ENCODE measurements around the gene EIF4E. TPM values are rescaled to one million over a fixed set of nuclear protein-coding genes. Genes with fewer than 3 reads are reported as not detected.
"Not testable (repeated sequence)": the region's sequence is repeated elsewhere in the genome, so short reads cannot be mapped to it uniquely, and the experiment has no call there.

The EIF4E gene
- total and polyA plus RNA-seq, 2 experiments from 2014 or later, result 122 to 124 TPM

DNA sequence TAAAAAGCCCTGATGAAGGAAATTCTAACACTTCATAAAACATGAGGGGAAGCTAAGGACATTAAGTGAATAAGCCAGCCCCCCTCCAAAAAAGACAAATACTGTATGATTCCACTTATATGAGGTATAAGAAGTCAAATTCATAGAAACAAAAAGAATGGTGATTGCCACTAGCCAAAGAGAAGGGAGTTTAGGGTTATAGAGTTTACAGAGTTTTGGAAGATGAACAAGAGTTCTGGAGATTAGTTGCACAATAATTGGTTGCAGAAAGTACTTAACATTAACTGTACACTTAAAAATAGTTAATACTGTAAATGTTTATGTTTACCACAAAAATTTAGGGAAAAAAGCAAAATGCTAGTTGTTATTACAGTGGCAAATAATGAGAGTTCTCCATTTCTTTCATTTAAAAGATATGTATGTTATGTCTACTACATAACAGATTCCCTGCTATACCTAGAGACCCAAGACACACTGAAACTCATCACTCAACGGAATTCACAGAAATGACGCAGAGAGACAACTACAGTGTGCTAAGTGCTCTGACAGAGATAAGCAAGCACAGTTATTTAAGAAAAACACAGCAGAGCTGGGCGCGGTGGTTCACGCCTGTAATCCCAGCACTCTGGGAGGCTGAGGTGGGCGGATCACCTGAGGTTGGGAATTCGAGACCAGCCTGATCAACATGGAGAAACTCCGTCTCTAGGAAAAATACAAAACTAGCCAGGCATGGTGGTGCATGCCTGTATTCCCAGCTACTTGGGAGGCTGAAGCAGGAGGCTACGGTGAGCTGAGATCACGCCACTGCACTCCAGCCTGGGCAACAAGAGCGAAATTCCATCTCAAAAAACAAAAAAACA, 37.2 kb downstream of the EIF4E start:
- Histone ChIP-seq H3K27ac (no peak overlapping the region), H3K36me3 (replicated peaks; ENCODE audit: insufficient read depth, low read depth) (no peaks in the 10 kb centered on the region), H3K4me1 (ENCODE audit: insufficient read depth) (no peaks in the 10 kb centered on the region), H4K20me1 (ENCODE audit: insufficient read depth, poor library complexity, severe bottlenecking) (peaks cover 4% of the 10 kb centered on the region), H3K4me2 (no peak overlapping the region), H2AFZ (no peak overlapping the region), H3K9me2 (replicated peaks; ENCODE audit: insufficient read depth) (no peaks in the 10 kb centered on the region), H3K9me3 (ENCODE audit: low read depth) (no peaks in the 10 kb centered on the region), H3K27me3 (no peaks in the 10 kb centered on the region), H3K79me2 (peaks cover 51% of the 10 kb centered on the region), H3K4me3 (no peak overlapping the region)
- 97% methylated on average over 11 of the region's 11 CpGs for WGBS (ENCODE audit: low lambda C conversion rate, missing lambda C conversion rate)
- TF ChIP-seq, protein P1, sequence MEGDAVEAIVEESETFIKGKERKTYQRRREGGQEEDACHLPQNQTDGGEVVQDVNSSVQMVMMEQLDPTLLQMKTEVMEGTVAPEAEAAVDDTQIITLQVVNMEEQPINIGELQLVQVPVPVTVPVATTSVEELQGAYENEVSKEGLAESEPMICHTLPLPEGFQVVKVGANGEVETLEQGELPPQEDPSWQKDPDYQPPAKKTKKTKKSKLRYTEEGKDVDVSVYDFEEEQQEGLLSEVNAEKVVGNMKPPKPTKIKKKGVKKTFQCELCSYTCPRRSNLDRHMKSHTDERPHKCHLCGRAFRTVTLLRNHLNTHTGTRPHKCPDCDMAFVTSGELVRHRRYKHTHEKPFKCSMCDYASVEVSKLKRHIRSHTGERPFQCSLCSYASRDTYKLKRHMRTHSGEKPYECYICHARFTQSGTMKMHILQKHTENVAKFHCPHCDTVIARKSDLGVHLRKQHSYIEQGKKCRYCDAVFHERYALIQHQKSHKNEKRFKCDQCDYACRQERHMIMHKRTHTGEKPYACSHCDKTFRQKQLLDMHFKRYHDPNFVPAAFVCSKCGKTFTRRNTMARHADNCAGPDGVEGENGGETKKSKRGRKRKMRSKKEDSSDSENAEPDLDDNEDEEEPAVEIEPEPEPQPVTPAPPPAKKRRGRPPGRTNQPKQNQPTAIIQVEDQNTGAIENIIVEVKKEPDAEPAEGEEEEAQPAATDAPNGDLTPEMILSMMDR (IDR thresholded peaks at IDR 0.05; ENCODE audit: poor library complexity), result no peak
- TF ChIP-seq EZH2phosphoT487 (IDR thresholded peaks at IDR 0.05; ENCODE audit: low read depth, severe bottlenecking, unreplicated experiment) (no peak), EZH2 (IDR thresholded peaks at IDR 0.05; ENCODE audit: borderline replicate concordance) (no peak)
- DNase-seq (ENCODE audit: low spot score), result no peak

GRCh38 chr4:98890702-98891455, 38.1 kb downstream of the EIF4E start:
- H3K27ac ChIP-seq, result no peak overlapping the region
- H3K4me1 ChIP-seq (ENCODE audit: insufficient read depth), result no peaks in the 10 kb centered on the region
- no peaks in the 10 kb centered on the region for H3K36me3 ChIP-seq (replicated peaks; ENCODE audit: insufficient read depth, low read depth)
- 97% methylated on average over 6 of the region's 6 CpGs for WGBS (ENCODE audit: low lambda C conversion rate, missing lambda C conversion rate)
- TF ChIP-seq, protein P1 (IDR thresholded peaks at IDR 0.05; ENCODE audit: poor library complexity), result no peak
- no peak for TF ChIP-seq EZH2 (IDR thresholded peaks at IDR 0.05; ENCODE audit: borderline replicate concordance)
- no peak for TF ChIP-seq EZH2phosphoT487 (IDR thresholded peaks at IDR 0.05; ENCODE audit: low read depth, severe bottlenecking, unreplicated experiment)
- DNase-seq (ENCODE audit: low spot score), result no peak
- no peaks in the 10 kb centered on the region for H3K9me2 ChIP-seq (replicated peaks; ENCODE audit: insufficient read depth)
- no peak overlapping the region for H3K4me2 ChIP-seq
- H3K27me3 ChIP-seq, result no peaks in the 10 kb centered on the region
- H2AFZ ChIP-seq, result no peak overlapping the region
- H3K79me2 ChIP-seq, result peaks cover 44% of the 10 kb centered on the region
- peaks cover 4% of the 10 kb centered on the region for H4K20me1 ChIP-seq (ENCODE audit: insufficient read depth, poor library complexity, severe bottlenecking)
- H3K4me3 ChIP-seq, result no peak overlapping the region
- H3K9me3 ChIP-seq (ENCODE audit: low read depth), result no peaks in the 10 kb centered on the region

DNA sequence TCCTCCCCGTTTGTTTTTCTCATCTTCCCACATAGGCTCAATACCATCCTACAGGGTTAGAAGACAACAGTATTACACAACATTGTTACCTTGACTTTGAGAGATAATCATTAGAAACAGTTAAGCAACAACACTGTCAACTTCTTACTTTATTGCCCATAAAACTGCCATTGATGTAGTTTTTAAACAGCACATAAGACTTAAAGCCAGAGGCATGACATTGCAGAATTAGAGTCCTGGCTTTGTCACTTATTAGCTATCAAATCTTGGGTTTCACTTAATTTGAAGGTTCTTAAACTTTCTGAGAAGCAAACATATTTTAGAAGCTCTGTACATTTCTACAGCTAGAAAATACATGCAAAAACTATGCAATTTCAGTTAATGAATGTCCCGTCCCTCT, 41.8 kb downstream of the EIF4E start:
- no peak for TF ChIP-seq EZH2phosphoT487 (IDR thresholded peaks at IDR 0.05; ENCODE audit: low read depth, severe bottlenecking, unreplicated experiment)
- TF ChIP-seq, protein P1 (IDR thresholded peaks at IDR 0.05; ENCODE audit: poor library complexity), result no peak
- TF ChIP-seq EZH2 (IDR thresholded peaks at IDR 0.05; ENCODE audit: borderline replicate concordance), result no peak
- H3K36me3 ChIP-seq (replicated peaks; ENCODE audit: insufficient read depth, low read depth), result no peaks in the 10 kb centered on the region
- peaks cover 22% of the 10 kb centered on the region for H3K79me2 ChIP-seq
- H4K20me1 ChIP-seq (ENCODE audit: insufficient read depth, poor library complexity, severe bottlenecking), result no peaks in the 10 kb centered on the region
- H3K9me3 ChIP-seq (ENCODE audit: low read depth), result no peaks in the 10 kb centered on the region
- H3K4me2 ChIP-seq, result no peak overlapping the region
- H3K9me2 ChIP-seq (replicated peaks; ENCODE audit: insufficient read depth), result no peaks in the 10 kb centered on the region
- DNase-seq (ENCODE audit: low spot score), result no peak
- H3K27me3 ChIP-seq, result no peaks in the 10 kb centered on the region
- 81% methylated on average over 2 of the region's 2 CpGs for WGBS (ENCODE audit: low lambda C conversion rate, missing lambda C conversion rate)
- no peak overlapping the region for H2AFZ ChIP-seq
- H3K27ac ChIP-seq, result no peak overlapping the region
- no peaks in the 10 kb centered on the region for H3K4me1 ChIP-seq (ENCODE audit: insufficient read depth)
- H3K4me3 ChIP-seq, result no peak overlapping the region

GRCh38 chr4:98886382-98886781, 42.6 kb downstream of the EIF4E start:
- H3K4me1 ChIP-seq (ENCODE audit: insufficient read depth); H3K27ac ChIP-seq; H3K9me3 ChIP-seq (ENCODE audit: low read depth); H4K20me1 ChIP-seq (ENCODE audit: insufficient read depth, poor library complexity, severe bottlenecking); DNase-seq (ENCODE audit: low spot score); H3K4me3 ChIP-seq; H3K27me3 ChIP-seq; H2AFZ ChIP-seq; H3K36me3 ChIP-seq (replicated peaks; ENCODE audit: insufficient read depth, low read depth); H3K4me2 ChIP-seq; H3K9me2 ChIP-seq (replicated peaks; ENCODE audit: insufficient read depth): not testable (repeated sequence)
- 96% methylated on average over 2 of the region's 2 CpGs for WGBS (ENCODE audit: low lambda C conversion rate, missing lambda C conversion rate)
- peaks cover 16% of the 10 kb centered on the region for H3K79me2 ChIP-seq

GRCh38 chr4:98880884-98881283, 48.0 kb downstream of the EIF4E start:
- not testable (repeated sequence) for H3K36me3 ChIP-seq (replicated peaks; ENCODE audit: insufficient read depth, low read depth); H4K20me1 ChIP-seq (ENCODE audit: insufficient read depth, poor library complexity, severe bottlenecking); H3K9me3 ChIP-seq (ENCODE audit: low read depth); H3K4me1 ChIP-seq (ENCODE audit: insufficient read depth); H3K79me2 ChIP-seq; H3K4me3 ChIP-seq; DNase-seq (ENCODE audit: low spot score); H3K27me3 ChIP-seq; H3K4me2 ChIP-seq; H3K27ac ChIP-seq; H2AFZ ChIP-seq; H3K9me2 ChIP-seq (replicated peaks; ENCODE audit: insufficient read depth)
- 96% methylated on average over 4 of the region's 4 CpGs for WGBS (ENCODE audit: low lambda C conversion rate, missing lambda C conversion rate)

Data from hepatocyte (in vitro differentiated cells).